GM21528 (cell line): ENCODE results near the gene CLDN10.
"Not testable (repeated sequence)": the region's sequence is repeated elsewhere in the genome, so short reads cannot be mapped to it uniquely, and the experiment has no call there.

ENCODE experiments used
- ATAC-seq: cut with Tn5 transposase; IDR thresholded peaks from one replicate; pipeline ENCODE4 v1.9.1; 2021; ENCODE audit warnings: mild to moderate bottlenecking, moderate library complexity; ENCODE audit not compliant: unreplicated experiment, low FRiP score

CLDN10 gene, protein sequence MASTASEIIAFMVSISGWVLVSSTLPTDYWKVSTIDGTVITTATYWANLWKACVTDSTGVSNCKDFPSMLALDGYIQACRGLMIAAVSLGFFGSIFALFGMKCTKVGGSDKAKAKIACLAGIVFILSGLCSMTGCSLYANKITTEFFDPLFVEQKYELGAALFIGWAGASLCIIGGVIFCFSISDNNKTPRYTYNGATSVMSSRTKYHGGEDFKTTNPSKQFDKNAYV

DNA sequence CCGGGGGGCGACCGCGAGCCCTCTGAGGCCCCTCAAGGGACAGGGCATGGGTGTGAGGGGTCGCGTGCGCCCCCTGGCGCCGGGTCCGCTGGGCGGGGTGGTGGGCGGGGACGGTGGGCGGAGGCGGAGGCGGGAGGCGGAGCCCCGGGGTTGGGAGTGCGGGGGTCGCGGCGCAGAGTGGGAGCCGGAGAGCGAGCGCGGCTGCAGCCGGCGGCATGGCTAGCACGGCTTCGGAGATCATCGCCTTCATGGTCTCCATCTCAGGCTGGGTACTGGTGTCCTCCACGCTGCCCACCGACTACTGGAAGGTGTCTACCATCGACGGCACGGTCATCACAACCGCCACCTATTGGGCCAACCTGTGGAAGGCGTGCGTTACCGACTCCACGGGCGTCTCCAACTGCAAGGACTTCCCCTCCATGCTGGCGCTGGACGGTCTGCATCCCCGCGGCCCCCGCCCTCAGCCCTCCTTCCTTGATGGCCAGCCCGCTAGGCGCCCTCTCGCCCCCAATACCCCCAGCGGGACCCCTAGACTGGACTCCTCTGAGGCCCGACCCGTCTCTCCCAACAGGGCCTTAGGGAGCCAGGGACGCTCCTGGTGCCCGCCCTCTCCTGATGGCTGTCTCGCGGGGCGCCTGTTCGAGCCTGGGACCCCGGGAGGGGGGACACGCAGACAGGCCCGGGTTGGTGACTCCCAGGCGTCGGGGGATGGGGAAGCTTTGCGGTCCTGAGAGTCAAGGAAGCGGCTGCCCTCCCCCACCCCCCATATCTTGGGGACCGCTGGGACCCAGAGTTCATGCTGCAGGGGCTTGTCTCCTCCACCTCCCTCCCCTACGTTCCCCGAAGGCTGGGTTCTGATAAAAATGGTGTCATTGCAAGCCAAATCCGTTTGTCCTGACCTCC, at the start of gene CLDN10:
Gene CLDN10, plus strand, starts transcription at position 182 of the 903 bp plus-strand sequence. Its CDS starts 34 bp downstream, at position 216.
- ATAC-seq = no peak

DNA sequence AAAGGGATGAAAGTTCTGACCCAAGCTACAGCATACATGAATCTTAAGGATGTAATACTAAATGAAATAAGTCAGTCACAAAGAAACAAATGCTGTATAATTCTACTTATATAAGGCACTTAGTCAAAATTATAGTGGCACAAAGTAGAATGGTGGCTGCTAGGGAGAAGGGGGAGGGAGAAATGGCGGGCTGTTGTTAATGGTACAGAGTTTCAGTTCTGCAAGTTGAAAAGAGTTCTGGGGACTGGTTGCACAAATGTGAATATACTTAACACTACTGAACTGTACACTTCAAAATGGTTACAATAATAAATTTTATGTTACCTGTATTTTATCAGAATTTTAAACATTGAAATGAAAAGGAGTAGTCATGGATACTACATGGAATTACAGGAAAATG, 48.9 kb upstream of the CLDN10 start:
- ATAC-seq = no peak

DNA sequence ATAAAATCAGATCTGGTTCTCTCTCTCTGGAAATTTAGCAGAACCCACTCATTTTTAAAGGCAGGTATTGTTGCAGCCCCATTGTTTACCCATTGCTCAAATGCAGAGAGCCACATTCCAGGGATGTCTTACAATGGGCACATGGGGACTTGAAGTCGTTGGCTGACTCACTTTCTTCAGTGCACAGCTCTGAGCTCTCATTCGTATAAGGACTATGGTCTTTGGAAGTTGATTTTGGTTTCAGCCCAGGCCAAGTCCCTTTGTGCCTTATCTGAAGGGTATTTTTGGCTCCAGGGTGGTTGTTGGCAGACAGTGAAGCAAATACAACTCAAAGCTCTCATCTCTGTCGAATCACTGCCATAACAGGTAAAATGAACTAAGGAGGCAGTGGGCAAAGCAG, 47.3 kb upstream of the CLDN10 start:
- no peak for ATAC-seq

DNA sequence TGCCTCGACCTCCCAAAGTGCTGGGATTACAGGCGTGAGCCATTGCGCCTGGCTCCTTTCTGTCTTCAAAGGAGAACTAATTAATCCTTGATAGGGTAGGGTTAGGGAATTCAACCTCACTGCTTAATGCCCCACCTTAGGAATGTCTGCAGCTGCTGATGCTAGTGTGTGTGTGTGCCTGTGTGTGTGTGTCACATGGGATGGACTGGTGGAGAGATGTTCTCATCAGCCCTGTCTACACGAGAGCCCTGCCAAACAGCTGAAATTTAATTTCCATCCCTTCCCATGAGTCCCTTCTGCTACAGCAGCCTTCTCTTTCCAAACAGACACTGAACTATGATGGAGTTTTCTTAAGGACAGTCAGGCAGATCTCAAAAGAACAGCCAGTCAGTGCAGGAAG, 46.5 kb upstream of the CLDN10 start:
- ATAC-seq = no peak

DNA sequence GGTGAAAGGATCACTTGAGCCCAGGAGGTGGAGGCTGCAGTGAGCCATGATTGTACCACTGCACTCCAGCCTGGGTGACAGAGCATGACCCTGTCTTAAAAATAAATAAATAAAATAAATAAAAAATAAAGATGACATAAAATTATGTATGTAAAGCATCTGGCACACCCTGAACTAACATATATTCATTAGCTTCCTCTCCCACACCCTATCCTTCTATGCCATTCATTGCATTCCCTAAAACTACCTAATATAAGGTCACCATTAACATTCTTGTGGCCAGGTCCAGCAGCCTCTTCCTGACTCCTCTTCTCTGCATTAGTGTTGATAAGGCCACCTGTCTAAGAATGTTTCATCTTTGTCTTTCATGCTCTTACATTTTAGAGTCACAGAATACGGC, 44.5 kb upstream of the CLDN10 start:
- ATAC-seq = no peak

DNA sequence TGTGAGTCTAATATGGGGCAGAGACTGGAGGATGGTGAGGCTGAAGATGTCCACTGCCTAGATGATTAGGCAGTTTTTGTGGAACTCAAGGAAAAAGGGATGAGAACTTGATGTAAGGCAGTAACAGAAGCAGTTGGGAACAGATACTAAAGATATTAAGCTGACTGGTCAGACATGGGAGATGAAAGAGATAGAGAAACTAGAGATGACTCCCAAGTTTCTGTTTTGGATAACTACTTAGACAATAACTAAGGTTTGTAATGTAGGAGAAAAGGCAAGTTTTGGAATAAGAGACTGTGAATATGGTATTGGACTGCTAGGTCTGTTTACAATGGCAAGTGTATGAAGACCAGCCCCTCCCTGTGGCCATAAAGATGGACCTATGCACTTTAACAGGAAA, 43.5 kb upstream of the CLDN10 start:
- ATAC-seq = no peak

DNA sequence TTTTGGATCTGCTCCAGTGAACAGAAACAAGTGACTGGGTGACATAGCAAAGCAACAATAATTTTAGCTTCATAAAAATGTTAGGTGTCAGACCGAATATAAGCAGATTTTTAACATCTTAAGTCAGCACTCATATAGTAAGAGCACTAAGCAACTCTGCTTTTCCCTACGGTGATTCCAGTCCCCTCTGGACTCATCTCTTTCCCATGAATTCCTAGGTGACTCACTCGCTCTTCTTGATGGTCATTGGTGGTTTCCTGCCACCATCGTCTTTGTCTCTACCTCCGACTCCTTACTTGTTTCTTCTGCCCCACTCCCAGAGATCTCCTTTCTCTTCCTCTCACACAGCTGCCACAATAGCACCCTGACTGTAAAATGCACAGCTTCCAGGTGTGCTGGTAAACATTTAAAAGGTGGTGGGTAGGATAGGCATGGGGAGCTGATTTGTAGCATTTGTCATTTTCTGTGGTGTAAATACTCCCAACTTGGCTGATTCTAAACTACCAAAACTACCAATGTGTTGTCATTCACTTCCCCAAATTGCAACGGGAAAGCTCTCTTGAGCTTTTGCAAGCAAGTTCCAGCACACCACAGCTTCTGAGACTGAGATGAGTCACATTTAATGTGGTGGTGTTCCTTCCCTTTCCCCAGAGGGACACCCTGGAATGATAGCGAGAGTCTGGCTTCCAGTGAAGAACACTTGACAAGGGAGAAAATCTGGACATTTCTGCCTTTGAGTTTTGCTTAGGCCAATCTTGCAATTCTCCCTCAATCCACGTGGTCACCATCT, 42.8 kb upstream of the CLDN10 start:
- ATAC-seq = no peak

DNA sequence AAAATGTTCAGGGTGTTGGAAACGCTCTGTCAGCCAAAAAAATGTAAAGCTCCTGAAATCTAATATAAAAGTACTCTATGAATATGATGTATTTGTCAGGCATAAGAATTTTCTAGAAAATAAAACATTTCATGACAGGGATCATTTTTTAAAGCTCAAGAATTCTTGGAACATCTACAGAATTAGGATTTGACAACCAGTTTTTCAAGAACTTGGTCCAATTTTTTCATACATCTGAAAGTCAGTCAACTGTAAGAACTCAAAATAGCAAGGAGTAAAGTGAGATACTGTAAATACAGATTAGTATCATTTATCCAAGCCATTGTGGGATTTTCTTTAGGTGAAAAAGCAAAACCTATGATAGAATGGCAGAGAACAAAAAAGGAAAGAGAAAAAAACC, 41.6 kb upstream of the CLDN10 start:
- no peak for ATAC-seq

DNA sequence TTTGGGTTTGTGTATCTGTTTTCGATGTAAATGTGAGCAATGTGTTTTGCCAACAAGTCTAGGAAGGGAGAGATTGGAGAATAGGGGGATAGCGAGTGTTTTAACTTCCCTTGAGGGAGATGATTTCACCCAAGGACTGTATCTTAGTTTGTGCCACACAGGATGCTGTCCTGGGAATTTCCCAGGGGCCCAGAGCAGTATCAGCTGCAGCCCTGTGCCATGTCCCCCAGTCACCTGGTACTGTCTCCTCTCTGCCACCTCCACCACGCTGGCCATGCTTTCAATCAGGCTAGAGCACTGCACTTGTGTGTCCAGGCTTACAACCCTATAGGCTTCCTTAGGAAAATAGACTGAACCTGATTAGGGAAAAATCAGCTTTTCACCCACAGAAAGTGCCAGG, 40.1 kb upstream of the CLDN10 start:
- ATAC-seq = no peak

DNA sequence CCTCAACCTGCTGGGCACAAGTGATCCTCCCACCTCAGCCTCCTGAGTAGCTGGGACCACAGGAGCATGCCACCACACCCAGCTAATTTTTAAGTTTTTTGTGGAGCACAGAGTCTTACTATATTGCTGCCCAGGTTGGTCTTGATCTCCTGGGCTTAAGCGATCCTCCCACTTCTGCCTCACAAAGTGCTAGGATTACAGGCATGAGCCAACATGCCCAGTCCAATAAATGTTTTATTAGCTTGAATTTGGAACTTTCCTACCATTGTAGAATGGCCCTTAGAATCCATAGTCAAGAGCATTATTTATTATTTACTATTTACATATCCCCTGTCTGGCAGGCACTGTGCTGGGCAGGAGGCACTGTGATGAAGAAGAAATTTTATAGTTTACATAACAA, 39.6 kb upstream of the CLDN10 start:
- no peak for ATAC-seq

DNA sequence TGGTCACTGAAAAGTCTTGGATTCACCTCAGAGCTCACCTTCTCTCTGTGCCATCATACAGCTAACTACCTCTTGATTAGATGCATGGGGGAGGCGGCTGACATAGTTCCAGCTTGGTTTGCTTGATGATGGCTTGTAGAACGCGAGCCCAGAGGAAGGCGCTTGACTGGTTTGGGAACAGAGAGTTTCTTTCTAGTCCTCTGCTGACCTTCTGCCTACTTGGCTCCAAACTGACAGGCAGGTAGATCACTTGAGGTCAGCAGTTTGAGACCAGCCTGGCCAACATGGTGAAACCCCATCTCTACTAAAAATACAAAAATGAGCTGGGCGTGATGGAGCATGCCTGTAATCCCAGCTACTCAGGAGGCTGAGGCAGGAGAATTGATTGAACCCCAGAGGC, 36.9 kb upstream of the CLDN10 start:
- not testable (repeated sequence) for ATAC-seq

DNA sequence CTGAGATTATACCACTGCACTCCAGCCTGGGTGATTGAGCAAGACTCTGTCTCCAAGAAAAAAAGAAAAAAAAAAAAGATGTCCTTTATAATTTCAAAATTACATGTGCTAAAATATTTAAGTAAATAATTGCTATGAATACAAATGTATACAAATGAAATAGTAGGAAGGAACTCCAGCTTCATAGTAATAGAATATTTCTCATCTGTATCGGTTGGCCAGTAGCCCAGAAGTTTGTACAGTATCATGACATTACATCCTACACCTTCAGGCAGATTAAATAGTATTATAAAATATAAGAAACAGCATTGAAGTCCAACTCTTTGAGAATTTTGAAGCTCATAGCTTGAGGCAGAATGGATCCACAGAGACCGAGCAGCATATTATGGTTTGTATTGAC, 36.5 kb upstream of the CLDN10 start:
- ATAC-seq = no peak

DNA sequence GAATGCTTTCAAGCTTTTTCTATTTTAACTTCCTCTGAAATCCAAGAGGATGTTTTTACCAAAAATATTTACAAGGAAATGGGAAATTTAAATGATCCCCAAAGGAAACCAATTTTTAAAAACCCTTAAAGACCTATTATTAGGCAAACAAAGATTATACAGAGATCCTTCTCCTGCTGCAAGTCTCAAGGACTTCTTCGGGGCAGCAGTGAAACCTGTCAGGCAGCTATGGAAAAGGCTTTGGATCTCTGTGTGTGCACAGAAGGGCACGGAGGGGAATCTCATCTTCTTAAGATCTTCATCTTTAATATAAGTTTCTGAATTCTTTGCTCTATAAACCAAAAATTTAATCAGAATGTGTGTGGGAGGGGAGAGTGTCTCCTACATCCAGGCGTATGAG, 36.0 kb upstream of the CLDN10 start:
- no peak for ATAC-seq

DNA sequence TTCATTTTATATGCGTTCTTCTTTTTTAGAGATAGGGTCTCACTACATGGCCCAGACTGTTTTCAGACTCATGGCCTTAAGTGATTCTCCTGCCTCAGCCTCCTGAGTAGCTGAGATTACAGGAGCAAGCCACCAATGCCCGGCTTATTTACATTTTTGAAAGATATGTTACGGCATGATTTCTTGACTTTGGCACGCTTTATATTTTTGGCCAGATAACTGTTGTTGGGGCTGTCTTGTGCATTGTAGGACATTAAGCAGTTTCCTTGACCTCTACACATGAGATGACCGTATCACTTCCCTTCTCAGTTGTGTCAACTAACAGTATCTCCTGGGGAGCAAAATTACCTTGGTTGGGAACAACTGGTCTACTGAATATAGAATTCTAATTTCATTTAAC, 28.9 kb upstream of the CLDN10 start:
- no peak for ATAC-seq

DNA sequence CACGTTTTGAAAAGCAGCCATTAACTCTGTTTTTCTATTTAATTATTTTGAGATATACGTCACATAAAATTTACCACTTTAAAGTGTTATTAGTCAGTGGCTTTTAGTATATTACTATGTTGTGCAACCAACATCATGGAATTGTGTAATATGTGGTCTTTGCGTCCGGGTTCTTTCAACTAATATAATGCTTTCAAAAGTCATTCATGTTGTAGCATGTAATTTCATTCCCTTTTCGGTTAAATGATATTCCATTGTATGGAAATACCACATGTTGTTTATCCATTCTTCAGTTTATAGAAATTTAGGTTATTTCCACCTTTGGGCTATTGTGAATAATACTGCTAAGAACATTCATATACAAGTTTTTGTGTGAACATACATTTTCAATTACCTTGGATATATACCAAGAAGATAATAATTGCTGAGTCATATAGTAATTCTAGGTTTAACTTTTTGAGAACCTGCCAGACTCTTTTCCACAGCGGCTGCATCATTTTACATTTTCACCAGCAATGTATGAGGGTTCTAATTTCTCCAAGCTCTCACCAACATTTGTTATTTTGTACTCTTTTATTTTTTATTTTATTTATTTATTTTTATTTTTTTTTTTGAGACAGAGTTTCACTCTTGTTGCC, 28.1 kb upstream of the CLDN10 start:
- ATAC-seq = no peak

DNA sequence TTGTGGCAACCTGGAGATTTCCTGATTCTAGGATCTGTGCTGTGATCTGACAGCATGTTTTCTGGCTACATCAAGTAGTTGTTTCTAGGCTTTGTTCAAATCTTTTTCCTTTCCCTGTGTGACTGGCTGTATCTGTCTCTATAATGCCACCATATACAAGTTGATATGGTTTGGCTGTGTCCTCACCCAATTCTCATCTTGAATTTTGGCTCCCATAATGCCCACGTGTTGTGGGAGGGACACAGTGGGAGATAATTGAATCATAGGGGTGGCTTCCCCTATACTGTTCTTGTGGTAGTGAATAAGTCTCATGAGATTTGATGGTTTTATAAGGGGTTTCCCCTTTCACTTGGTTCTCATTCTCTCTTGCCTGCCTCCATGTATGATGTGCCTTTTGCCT, 24.6 kb upstream of the CLDN10 start:
- no peak for ATAC-seq

DNA sequence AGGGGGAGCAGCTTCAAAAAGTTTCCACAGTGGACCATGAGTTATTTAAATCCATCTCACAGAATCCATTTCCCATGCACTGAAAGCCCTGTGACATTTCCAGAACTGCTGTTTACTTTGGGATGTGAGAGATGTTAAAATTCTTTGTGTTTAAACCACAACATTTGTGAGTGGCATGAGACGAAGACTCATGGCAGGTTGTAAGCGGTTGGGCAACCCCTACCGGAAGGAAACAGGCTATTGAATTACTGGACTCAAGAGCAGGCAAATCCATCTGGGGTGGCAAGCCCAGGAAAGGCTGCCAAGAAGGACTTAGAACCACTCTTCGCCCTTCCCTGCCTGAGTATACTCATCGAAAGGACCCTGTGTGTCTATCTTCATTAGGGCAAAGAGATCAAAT, 22.3 kb upstream of the CLDN10 start:
- no peak for ATAC-seq

DNA sequence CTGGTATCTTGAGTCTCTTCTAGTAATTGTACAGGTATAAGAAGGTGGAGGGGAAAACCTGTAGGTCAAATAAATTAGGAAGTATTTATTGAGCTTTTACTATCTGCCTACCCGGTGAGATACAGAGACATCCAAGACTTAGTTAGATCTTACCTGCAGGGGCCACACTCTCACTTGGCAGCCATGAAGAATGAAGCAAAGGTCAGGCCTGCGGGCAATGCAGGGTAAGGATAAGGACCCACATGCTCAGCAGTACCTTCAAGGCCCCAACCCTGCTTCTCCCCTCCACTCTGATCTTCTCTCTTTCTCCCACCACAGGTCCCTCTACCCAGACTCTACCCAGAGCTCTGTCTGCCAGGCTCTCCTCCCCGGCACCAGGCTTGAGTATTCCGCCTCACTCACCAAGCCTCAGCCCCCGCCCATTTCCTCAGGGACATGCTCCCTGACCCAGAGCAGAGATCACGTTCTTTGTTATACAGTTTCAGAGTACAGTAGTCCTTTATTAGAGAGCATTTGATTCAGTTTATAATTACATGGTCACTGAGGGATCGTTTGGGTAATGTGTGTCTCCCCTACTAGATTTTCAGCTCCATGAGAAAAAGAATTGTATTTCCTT, 18.9 kb upstream of the CLDN10 start:
- ATAC-seq = no peak

DNA sequence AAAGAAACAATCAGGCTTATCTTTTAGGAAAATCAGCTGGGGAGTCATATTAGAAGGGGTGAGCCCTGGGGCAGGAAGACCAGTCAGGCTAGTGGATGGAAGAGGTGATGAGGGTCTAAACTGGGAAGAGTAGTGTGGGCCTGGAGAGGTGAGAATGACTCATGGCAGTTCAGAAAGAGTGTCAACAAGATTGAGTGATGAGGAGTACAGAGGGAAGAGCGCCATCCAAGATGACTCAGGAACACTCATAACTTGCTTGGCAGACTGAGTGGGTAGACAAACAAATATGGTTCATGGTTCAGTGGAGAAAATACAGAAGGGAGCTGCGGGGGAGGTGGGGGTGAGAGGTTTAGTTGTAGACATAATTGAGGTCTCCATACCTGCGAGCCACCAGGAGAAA, 17.3 kb upstream of the CLDN10 start:
- no peak for ATAC-seq

DNA sequence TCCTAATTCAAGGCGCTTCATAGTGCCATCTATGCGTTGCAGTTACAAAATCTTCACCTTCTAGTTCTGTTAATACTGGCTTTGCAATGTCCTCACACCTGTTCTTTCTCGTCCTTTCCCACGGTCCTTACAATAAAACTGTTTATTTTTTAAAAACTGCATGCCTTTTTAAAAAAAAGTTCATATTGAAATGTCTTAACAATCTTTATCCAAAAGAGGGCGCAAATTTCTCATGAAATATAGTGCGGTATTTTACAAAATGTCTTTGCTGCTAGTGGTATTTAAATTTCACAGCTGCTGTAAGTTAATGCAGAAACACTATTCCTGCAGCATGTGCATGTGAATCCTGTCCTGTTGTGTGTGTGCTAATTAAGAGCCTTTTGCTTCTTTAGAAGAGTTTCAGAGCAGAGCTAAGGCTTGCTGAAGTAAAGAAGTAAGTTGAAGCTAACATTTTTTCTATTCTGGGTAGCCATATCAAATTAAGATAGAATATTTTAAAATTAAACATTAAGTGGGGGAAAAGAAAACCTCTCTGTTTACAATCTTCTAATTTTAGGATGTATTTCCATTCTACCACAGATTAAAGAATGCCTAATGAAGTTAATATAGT, 15.8 kb upstream of the CLDN10 start:
- no peak for ATAC-seq
